Body of pancreas (tissue), 4 donors: ENCODE measurements around the gene MAML3. TPM values are rescaled to one million over a fixed set of nuclear protein-coding genes. Genes with fewer than 3 reads are reported as not detected.

ENCODE experiments used
- ATAC-seq: fragments of 150-250 bp; one replicate; pipeline ENCODE4 v1.9.1; 2016
- DNase-seq, 4 donors: peaks; one replicate each; pipeline ENCODE4 v3.0.0-alpha.2; 2019
- H3K27ac ChIP-seq, 4 donors: fragments of 200-600 bp; sonication (generic); 1 replicate in 3 of 4; 2 replicates in 1 of 4; pipeline versions ENCODE4 v1.5.1 to v1.6.1; 2016 to 2019; ENCODE audit warnings: mild to moderate bottlenecking in 1 of 4, mixed read lengths in 1 of 4, moderate library complexity in 1 of 4
- H3K27me3 ChIP-seq, 2 donors: fragments of 200-600 bp; sonication (generic); one replicate each; pipeline ENCODE4 v1.6.0; 2016; ENCODE audit warnings: mild to moderate bottlenecking in 1 of 2
- H3K36me3 ChIP-seq, 2 donors: fragments of 200-600 bp; sonication (generic); replicated peaks in 1 of 2; 2 replicates each; pipeline ENCODE4 v1.5.1; 2016; ENCODE audit warnings: low read depth in 2 of 2; ENCODE audit not compliant: insufficient read depth in 1 of 2
- H3K4me1 ChIP-seq: fragments of 200-600 bp; sonication (generic); one replicate; pipeline ENCODE4 v1.6.0; 2016
- H3K4me3 ChIP-seq, 2 donors: fragments of 200-600 bp; sonication (generic); 1 replicate in 1 of 2; 2 replicates in 1 of 2; pipeline ENCODE4 v1.5.1; 2016 to 2019
- H3K9me3 ChIP-seq, 3 donors: fragments of 200-600 bp; sonication (generic); 1 replicate in 2 of 3; 2 replicates in 1 of 3; pipeline ENCODE4 v1.5.1; 2016
- CTCF ChIP-seq, 7 experiments: fragments of 450-650 bp in 4 of 7; fragments of 200-600 bp in 3 of 7; sonication (generic) in 3 of 7; IDR thresholded peaks; one replicate each; pipeline ENCODE4 v1.5.1; 2016 to 2019; ENCODE audit warnings: antibody characterized with exemption in 7 of 7
- POLR2A ChIP-seq, 3 donors: fragments of 450-650 bp; IDR thresholded peaks; one replicate each; pipeline ENCODE4 v1.6.1; 2016; ENCODE audit warnings: antibody characterized with exemption in 3 of 3, mild to moderate bottlenecking in 2 of 3
- WGBS, 2 donors: methylation state at CpG; one replicate each; pipeline ENCODE4 v1.1.5; 2017; 5-methylcytosine and 5-hydroxymethylcytosine counted together
- intact Hi-C: fragments of 100-400 bp; cut with DNase I; formaldehyde crosslinking; loops from one replicate; pipeline ENCODE4 v1.15.1; 2023
- total RNA-seq, 2 donors: library from RNA; depleted of rRNA; stranded (reverse); fragments of >200 nt; gene quantifications; one replicate each; pipeline ENCODE4 v1.1.0, GENCODE V29; 2016

The MAML3 gene
- total RNA-seq, 2 donors from 2014 or later = 11.2 to 11.4 TPM

- intact Hi-C loops = no loop called here
- no peaks in the 10 kb centered on the region for H3K27me3 ChIP-seq
- peak overlapping the region in 1 of 4 donors; percentile 29 for H3K27ac ChIP-seq
- no peaks in the 10 kb centered on the region for H3K9me3 ChIP-seq
- no peak overlapping the region for H3K4me3 ChIP-seq
- ATAC-seq (no peak), DNase-seq (no peak)
- peaks cover 53% of the 10 kb centered on the region for H3K4me1 ChIP-seq
- TF ChIP-seq CTCF (IDR thresholded peaks at IDR 0.05) = no peak
- TF ChIP-seq POLR2A (IDR thresholded peaks at IDR 0.05) = no peak
- H3K36me3 ChIP-seq = no peaks in the 10 kb centered on the region
Measured at GRCh38 chr4:140091305-140091704, 62.7 kb downstream of the MAML3 start.

GRCh38 chr4:140090215-140090731 lies 63.7 kb downstream of the MAML3 start:
- intact Hi-C loops = no loop called here
- peaks cover 46% of the 10 kb centered on the region for H3K4me1 ChIP-seq
- H3K9me3 ChIP-seq = no peaks in the 10 kb centered on the region
- no peak overlapping the region for H3K27ac ChIP-seq
- no peak for TF ChIP-seq POLR2A (IDR thresholded peaks at IDR 0.05)
- TF ChIP-seq CTCF (IDR thresholded peaks at IDR 0.05) = no peak
- WGBS, 2 donors = 57 to 59% methylated on average over 5 of the region's 5 CpGs
- ATAC-seq (no peak), DNase-seq (no peak)
- no peaks in the 10 kb centered on the region for H3K36me3 ChIP-seq
- H3K4me3 ChIP-seq = no peak overlapping the region
- H3K27me3 ChIP-seq = no peaks in the 10 kb centered on the region

- no peak overlapping the region for H3K4me3 ChIP-seq
- H3K4me1 ChIP-seq = peaks cover 38% of the 10 kb centered on the region
- no peak for TF ChIP-seq CTCF (IDR thresholded peaks at IDR 0.05)
- no peak for TF ChIP-seq POLR2A (IDR thresholded peaks at IDR 0.05)
- no peaks in the 10 kb centered on the region for H3K27me3 ChIP-seq
- no peaks in the 10 kb centered on the region for H3K9me3 ChIP-seq
- DNase-seq (no peak), ATAC-seq (no peak)
- no peaks in the 10 kb centered on the region for H3K36me3 ChIP-seq
- no peak overlapping the region for H3K27ac ChIP-seq
- intact Hi-C loops = no loop called here
Measured at GRCh38 chr4:140089216-140089615, 64.8 kb downstream of the MAML3 start.

GRCh38 chr4:140088323-140088967 lies 65.5 kb downstream of the MAML3 start:
- DNase-seq = no peak
- TF ChIP-seq POLR2A (IDR thresholded peaks at IDR 0.05) (no peak), CTCF (IDR thresholded peaks at IDR 0.05) (no peak)
- H3K27me3 ChIP-seq = no peaks in the 10 kb centered on the region
- ATAC-seq = no peak
- no peaks in the 10 kb centered on the region for H3K36me3 ChIP-seq
- WGBS, 2 donors = 85 to 90% methylated on average over 5 of the region's 5 CpGs
- no peak overlapping the region for H3K27ac ChIP-seq
- intact Hi-C loops = no loop called here
- no peak overlapping the region for H3K4me3 ChIP-seq
- H3K9me3 ChIP-seq = no peaks in the 10 kb centered on the region
- peaks cover 30% of the 10 kb centered on the region for H3K4me1 ChIP-seq

- no peak overlapping the region for H3K4me3 ChIP-seq
- DNase-seq = no peak
- H3K27me3 ChIP-seq = no peaks in the 10 kb centered on the region
- peaks cover 9% of the 10 kb centered on the region for H3K4me1 ChIP-seq
- H3K27ac ChIP-seq = no peak overlapping the region
- TF ChIP-seq POLR2A (IDR thresholded peaks at IDR 0.05) (no peak), CTCF (IDR thresholded peaks at IDR 0.05) (no peak)
- H3K9me3 ChIP-seq = no peaks in the 10 kb centered on the region
- H3K36me3 ChIP-seq = no peaks in the 10 kb centered on the region
- no peak for ATAC-seq
- WGBS, 2 donors = 77 to 84% methylated on average over 4 of the region's 4 CpGs
- intact Hi-C loops = no loop called here
Measured at GRCh38 chr4:140085881-140086280, 68.1 kb downstream of the MAML3 start.
